Mammary epithelial cell (primary cell): Measurements from ENCODE around the gene FIGN.

Source experiments
- EZH2 ChIP-seq: IDR thresholded peaks from 2 replicates; pipeline ENCODE4 v1.6.1; 2012; ENCODE audit warnings: low read length, inconsistent platforms, borderline replicate concordance
- TF ChIP-seq, protein P1 (sequence below), 2 donors: IDR thresholded peaks in 1 of 2; conservative IDR thresholded peaks in 1 of 2; 2 replicates each; pipeline ENCODE4 v1.5.1; 2011 to 2012; ENCODE audit warnings: inconsistent platforms in 2 of 2, low read length in 2 of 2, mild to moderate bottlenecking in 2 of 2, control low read depth in 1 of 2, low read depth in 1 of 2; ENCODE audit not compliant: insufficient read depth in 1 of 2; ENCODE audit errors: extremely low read depth in 1 of 2

DNA sequence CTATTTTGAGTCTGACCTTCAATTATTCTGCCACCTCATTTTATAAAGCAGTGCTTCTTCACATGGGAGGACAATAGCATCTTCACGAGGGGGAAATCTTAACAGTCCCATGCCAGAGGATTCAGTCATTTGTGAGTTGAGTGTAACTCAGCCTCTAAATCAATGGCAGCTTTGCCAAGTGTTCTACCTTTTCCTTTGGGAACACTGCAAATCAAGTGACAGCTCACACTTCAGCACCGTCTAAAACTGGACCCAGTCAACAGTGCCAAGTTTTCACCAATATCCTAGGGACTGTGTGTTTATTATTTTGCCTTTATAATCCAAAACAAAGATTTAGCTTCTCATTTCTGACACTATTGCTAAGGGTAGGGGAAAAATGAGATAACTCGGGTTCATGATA is 133.6 kb downstream of the FIGN start:
- TF ChIP-seq, protein P1, sequence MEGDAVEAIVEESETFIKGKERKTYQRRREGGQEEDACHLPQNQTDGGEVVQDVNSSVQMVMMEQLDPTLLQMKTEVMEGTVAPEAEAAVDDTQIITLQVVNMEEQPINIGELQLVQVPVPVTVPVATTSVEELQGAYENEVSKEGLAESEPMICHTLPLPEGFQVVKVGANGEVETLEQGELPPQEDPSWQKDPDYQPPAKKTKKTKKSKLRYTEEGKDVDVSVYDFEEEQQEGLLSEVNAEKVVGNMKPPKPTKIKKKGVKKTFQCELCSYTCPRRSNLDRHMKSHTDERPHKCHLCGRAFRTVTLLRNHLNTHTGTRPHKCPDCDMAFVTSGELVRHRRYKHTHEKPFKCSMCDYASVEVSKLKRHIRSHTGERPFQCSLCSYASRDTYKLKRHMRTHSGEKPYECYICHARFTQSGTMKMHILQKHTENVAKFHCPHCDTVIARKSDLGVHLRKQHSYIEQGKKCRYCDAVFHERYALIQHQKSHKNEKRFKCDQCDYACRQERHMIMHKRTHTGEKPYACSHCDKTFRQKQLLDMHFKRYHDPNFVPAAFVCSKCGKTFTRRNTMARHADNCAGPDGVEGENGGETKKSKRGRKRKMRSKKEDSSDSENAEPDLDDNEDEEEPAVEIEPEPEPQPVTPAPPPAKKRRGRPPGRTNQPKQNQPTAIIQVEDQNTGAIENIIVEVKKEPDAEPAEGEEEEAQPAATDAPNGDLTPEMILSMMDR (conservative IDR thresholded peaks at IDR 0.05 in 1 of 2, IDR thresholded peaks at IDR 0.05 in 1 of 2; ENCODE audit: extremely low read depth in 1 of 2, insufficient read depth in 1 of 2, low read depth in 1 of 2, low read length in 2 of 2) = no peak
- no peak for TF ChIP-seq EZH2
